ENCODE results near the gene SERPIND1.
"Not testable (repeated sequence)": the region's sequence is repeated elsewhere in the genome, so short reads cannot be mapped to it uniquely, and the experiment has no call there.

Gene SERPIND1

DNA sequence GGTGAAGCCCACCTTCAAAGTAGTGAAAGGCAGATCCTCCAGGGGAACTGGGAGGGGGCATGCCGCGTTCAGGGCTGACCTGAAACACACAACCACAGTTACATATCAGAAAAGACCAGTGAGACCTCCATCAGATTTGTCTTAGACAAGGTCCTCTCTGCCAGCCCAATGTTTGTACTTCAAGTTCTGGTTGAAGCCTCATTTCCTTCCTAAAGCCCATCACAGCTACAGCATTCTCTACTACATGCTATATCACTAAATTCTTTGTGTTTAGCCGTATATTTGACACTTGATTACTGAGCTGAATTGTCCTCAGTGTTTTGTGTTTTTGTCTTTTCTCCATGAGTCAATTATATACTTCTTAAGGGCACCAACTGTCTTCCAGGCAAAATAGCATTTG lies 44.6 kb downstream of the SERPIND1 start:
- no peaks in the 10 kb centered on the region for H3K27me3 ChIP-seq (ENCODE audit: control insufficient read depth, insufficient read depth, low read length)
- H3K36me3 ChIP-seq (ENCODE audit: control insufficient read depth, insufficient read depth, low read length): no peaks in the 10 kb centered on the region
- H3K9me3 ChIP-seq (ENCODE audit: control insufficient read depth, low read length): no peaks in the 10 kb centered on the region
- no peak overlapping the region for H3K4me3 ChIP-seq (ENCODE audit: low read length)
- H3K4me1 ChIP-seq (ENCODE audit: control insufficient read depth, insufficient read depth, low read length): no peaks in the 10 kb centered on the region
- H3K9ac ChIP-seq (ENCODE audit: low read length): no peak overlapping the region

DNA sequence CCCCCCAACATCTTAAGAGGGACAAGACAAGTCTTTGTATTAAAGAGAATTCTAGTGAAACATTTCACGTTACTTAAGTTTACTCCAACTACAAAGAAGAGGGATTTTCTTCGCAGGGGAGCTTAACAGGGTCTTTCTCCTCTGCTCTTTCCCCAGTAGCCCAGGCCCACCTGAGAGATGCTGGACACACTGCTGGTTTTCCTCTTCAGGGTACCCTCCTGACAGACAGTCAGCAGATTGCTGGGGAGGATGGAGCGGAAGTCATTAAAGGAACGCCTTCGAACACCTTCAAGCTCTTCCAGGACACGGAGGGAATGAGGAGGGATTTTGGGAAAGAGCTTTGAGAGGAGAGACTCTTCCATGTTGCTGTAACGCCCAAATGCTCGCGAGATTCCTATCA lies 45.6 kb downstream of the SERPIND1 start:
- no peak overlapping the region for H3K4me3 ChIP-seq (ENCODE audit: low read length)
- no peaks in the 10 kb centered on the region for H3K36me3 ChIP-seq (ENCODE audit: control insufficient read depth, insufficient read depth, low read length)
- H3K9ac ChIP-seq (ENCODE audit: low read length): no peak overlapping the region
- H3K27me3 ChIP-seq (ENCODE audit: control insufficient read depth, insufficient read depth, low read length): no peaks in the 10 kb centered on the region
- H3K9me3 ChIP-seq (ENCODE audit: control insufficient read depth, low read length): no peaks in the 10 kb centered on the region
- no peaks in the 10 kb centered on the region for H3K4me1 ChIP-seq (ENCODE audit: control insufficient read depth, insufficient read depth, low read length)

DNA sequence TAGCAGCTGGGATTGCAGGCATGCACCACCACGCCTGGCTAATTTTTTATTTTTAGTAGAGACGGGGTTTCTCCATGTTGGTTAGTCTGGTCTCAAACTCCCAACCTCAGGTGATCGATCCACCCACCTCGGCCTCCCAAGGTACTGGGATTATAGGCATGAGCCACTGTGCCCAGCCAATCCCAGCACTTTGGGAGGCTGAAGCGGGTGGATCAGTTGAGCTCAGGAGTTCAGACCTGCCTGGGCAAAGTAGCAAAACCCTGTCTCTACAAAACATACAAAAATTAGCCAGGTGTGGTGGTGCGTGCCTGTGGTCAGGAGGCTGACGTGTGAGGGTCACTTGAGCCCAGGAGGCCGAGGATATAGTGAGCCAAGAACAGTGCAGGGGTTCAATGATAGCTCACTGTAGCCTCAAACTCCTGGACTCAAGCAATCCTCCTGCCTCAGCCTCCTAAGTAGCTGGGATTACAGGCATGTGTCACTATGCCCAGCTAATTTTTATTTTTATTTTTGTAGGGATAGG lies 47.9 kb downstream of the SERPIND1 start:
- H3K27me3 ChIP-seq (ENCODE audit: control insufficient read depth, insufficient read depth, low read length); H3K9me3 ChIP-seq (ENCODE audit: control insufficient read depth, low read length); H3K4me1 ChIP-seq (ENCODE audit: control insufficient read depth, insufficient read depth, low read length); H3K9ac ChIP-seq (ENCODE audit: low read length); H3K4me3 ChIP-seq (ENCODE audit: low read length); H3K36me3 ChIP-seq (ENCODE audit: control insufficient read depth, insufficient read depth, low read length): not testable (repeated sequence)

DNA sequence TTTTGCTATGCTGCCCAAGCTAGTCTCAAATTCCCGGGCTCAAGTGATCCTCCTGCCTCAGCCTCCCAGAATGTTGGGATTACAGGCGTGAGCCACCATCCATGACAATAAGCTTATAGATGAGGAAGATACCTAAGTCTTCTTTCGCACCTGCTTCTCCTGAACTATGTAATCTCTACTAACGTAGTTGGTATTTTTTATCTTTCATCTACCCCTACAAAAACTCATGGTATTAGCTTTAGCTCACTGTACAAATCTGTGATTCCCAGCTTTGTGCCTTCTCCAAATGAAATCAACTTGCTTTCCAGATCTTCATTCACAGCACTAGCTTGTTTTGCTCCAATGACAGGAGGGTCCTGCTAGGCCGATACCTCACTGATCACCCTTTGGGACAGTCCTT lies 48.3 kb downstream of the SERPIND1 start:
- Histone ChIP-seq H3K27me3 (ENCODE audit: control insufficient read depth, insufficient read depth, low read length) (no peaks in the 10 kb centered on the region), H3K9ac (ENCODE audit: low read length) (no peak overlapping the region), H3K9me3 (ENCODE audit: control insufficient read depth, low read length) (no peaks in the 10 kb centered on the region), H3K36me3 (ENCODE audit: control insufficient read depth, insufficient read depth, low read length) (no peaks in the 10 kb centered on the region), H3K4me3 (ENCODE audit: low read length) (no peak overlapping the region), H3K4me1 (ENCODE audit: control insufficient read depth, insufficient read depth, low read length) (no peaks in the 10 kb centered on the region)

DNA sequence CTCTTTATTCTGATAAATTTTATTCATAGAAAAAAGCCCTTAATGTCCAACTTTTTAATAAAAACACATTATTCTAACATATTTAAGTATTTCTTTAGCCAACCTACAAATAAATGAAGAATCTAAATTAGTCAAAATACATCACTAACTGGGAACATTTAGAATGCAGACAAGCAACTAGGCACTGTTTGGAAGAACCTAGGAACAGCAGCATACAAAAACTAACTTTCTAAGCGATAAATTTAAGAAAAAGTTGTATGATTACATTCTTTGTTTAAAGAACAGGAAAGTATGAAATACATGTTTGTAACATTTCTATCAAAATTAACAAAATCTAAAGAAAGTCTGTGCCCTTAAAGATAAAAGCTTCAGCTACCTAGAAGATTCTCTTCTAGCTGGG lies 49.4 kb downstream of the SERPIND1 start:
- H3K9ac ChIP-seq (ENCODE audit: low read length): no peak overlapping the region
- H3K4me1 ChIP-seq (ENCODE audit: control insufficient read depth, insufficient read depth, low read length): no peaks in the 10 kb centered on the region
- no peaks in the 10 kb centered on the region for H3K36me3 ChIP-seq (ENCODE audit: control insufficient read depth, insufficient read depth, low read length)
- H3K27me3 ChIP-seq (ENCODE audit: control insufficient read depth, insufficient read depth, low read length): no peaks in the 10 kb centered on the region
- H3K9me3 ChIP-seq (ENCODE audit: control insufficient read depth, low read length): no peaks in the 10 kb centered on the region
- H3K4me3 ChIP-seq (ENCODE audit: low read length): no peak overlapping the region

DNA sequence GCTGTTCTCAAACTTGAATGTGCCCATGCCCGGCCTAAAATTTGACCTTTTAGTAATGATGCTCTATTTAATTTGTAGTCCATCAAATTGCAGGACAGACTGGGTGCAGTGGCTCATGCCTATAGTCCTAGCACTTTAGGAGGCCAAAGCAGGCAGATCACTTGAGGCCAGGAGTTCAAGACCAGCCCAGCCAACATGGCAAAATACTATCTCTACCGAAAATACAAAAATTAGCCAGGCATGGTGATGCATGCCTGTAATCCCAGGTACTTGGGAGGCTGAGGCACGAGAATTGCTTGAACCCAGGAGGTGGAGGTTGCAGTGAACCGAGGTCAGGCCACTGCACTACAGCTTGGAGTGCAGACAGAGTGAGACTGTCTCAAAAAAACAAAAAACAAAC lies 51.3 kb downstream of the SERPIND1 start:
- not testable (repeated sequence) for H3K27me3 ChIP-seq (ENCODE audit: control insufficient read depth, insufficient read depth, low read length); H3K36me3 ChIP-seq (ENCODE audit: control insufficient read depth, insufficient read depth, low read length)

DNA sequence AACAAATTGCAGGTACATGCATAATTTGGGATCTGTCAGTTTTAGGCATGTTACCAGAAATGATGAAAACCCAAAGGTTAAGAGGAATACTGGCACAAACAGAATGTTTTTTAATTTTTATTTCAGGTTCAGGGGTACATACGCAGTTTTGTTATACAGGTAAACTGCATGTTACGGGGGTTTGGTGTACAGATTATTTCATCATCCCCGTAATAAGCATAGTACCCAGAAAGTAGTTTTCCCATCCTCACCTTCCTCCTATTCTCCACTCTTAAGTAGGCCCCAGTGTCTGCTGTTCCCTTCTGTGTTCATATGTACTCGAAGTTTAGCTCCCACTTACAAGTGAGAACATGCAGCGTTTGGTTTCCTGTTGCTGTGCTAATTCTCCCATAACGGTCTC lies 51.7 kb downstream of the SERPIND1 start:
- H3K4me1 ChIP-seq (ENCODE audit: control insufficient read depth, insufficient read depth, low read length): no peaks in the 10 kb centered on the region
- no peak overlapping the region for H3K9ac ChIP-seq (ENCODE audit: low read length)
- no peaks in the 10 kb centered on the region for H3K27me3 ChIP-seq (ENCODE audit: control insufficient read depth, insufficient read depth, low read length)
- H3K9me3 ChIP-seq (ENCODE audit: control insufficient read depth, low read length): no peaks in the 10 kb centered on the region
- H3K36me3 ChIP-seq (ENCODE audit: control insufficient read depth, insufficient read depth, low read length): no peaks in the 10 kb centered on the region
- no peak overlapping the region for H3K4me3 ChIP-seq (ENCODE audit: low read length)

More for the DNA sequence above, 51.3 kb downstream of the SERPIND1 start:
- not testable (repeated sequence) for H3K9ac ChIP-seq (ENCODE audit: low read length); H3K4me3 ChIP-seq (ENCODE audit: low read length); H3K9me3 ChIP-seq (ENCODE audit: control insufficient read depth, low read length); H3K4me1 ChIP-seq (ENCODE audit: control insufficient read depth, insufficient read depth, low read length)

DNA sequence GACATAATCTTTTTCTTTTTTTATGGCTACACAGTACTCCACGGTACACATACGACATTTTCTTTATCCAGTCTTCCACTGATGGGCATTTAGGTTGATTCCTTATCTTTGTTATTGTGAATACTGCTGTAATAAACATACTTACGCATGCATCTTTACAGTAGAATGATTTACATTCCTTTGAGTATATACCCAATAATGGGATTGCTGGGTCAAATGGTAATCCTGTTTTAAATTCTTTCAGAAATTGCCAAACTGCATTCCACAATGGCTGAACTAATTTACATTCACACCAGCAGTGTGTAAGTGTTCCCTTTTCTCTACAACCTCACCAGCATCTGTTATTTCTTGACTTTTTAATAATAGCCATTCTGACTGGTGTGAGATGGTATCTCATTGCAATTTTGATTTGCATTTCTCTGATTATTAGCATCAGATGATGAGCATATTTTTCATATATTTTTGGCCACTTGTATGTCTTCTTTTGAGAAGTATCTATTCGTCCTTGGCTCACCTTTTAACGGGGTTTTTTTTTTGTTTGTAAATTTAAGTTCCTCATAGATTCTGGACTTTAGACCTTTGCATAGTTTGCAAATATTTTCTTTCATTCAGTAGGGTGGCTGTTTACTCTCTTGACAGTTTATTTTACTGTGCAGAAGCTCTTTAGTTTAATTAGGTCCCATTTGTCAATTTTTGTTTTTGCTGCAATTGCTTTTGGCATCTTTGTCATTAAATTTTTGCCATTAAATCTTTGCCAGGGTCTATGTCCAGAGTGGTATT lies 52.6 kb downstream of the SERPIND1 start:
- not testable (repeated sequence) for H3K36me3 ChIP-seq (ENCODE audit: control insufficient read depth, insufficient read depth, low read length); H3K4me1 ChIP-seq (ENCODE audit: control insufficient read depth, insufficient read depth, low read length); H3K27me3 ChIP-seq (ENCODE audit: control insufficient read depth, insufficient read depth, low read length); H3K9ac ChIP-seq (ENCODE audit: low read length); H3K9me3 ChIP-seq (ENCODE audit: control insufficient read depth, low read length); H3K4me3 ChIP-seq (ENCODE audit: low read length)

DNA sequence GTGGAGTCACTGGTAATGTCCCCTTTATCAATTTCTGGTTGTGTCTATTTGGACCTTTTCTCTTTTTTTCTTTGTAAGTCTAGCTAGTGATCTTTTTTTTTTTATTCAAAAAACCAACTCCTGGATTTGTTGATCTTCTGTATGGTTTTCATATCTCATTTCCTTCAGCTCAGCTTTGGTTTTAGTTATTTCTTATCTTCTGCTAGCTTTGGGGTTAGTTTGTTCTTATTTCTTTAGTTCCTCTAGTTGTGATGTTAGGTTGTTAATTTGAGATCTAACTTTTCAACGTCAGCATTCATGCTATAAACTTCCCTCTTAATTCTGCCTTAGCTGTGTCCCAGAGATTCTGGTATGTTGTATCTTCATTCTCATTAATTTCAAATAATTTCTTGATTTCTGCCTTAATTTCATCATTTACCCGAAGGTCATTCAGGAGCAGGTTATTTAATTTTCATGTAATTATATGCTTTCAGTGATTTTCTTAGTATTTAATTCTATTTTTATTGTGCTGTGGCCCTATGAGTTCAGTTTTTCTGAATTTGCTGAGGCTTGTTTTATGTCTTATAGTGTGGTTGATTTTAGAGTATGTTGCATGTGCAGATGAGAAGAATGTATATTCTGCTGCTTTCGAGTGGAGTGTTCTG lies 55.7 kb downstream of the SERPIND1 start:
- H3K36me3 ChIP-seq (ENCODE audit: control insufficient read depth, insufficient read depth, low read length): no peaks in the 10 kb centered on the region
- no peak overlapping the region for H3K9ac ChIP-seq (ENCODE audit: low read length)
- H3K9me3 ChIP-seq (ENCODE audit: control insufficient read depth, low read length): no peaks in the 10 kb centered on the region

DNA sequence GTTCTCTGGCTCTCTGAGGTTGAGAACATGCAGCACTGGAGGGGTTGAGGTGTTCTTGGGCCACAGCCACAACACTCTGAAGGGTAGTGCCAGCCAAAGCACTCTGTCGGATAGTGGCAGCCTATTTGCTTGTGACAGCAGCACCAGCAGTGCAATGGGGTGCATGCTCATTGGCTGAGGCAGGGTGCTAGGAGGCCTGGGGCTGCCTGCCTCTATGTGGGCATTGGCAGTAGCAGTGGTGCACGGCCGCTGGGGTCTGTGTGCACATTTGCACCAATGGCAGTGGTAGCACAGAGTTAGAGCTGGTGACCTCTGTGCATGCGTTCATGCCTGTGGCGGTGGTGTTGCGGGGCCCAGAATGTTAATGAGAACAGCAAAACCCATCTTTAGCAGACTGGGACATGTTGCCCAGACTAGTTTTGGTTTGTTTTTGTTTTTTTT lies 59.3 kb downstream of the SERPIND1 start:
- no peaks in the 10 kb centered on the region for H3K36me3 ChIP-seq (ENCODE audit: control insufficient read depth, insufficient read depth, low read length)
- H3K4me3 ChIP-seq (ENCODE audit: low read length): no peak overlapping the region
- H3K9me3 ChIP-seq (ENCODE audit: control insufficient read depth, low read length): no peaks in the 10 kb centered on the region
- no peak overlapping the region for H3K9ac ChIP-seq (ENCODE audit: low read length)
- no peaks in the 10 kb centered on the region for H3K4me1 ChIP-seq (ENCODE audit: control insufficient read depth, insufficient read depth, low read length)
- no peaks in the 10 kb centered on the region for H3K27me3 ChIP-seq (ENCODE audit: control insufficient read depth, insufficient read depth, low read length)

More for the DNA sequence above, 55.7 kb downstream of the SERPIND1 start:
- Histone ChIP-seq H3K4me3 (ENCODE audit: low read length) (no peak overlapping the region), H3K4me1 (ENCODE audit: control insufficient read depth, insufficient read depth, low read length) (no peaks in the 10 kb centered on the region), H3K27me3 (ENCODE audit: control insufficient read depth, insufficient read depth, low read length) (no peaks in the 10 kb centered on the region)

DNA sequence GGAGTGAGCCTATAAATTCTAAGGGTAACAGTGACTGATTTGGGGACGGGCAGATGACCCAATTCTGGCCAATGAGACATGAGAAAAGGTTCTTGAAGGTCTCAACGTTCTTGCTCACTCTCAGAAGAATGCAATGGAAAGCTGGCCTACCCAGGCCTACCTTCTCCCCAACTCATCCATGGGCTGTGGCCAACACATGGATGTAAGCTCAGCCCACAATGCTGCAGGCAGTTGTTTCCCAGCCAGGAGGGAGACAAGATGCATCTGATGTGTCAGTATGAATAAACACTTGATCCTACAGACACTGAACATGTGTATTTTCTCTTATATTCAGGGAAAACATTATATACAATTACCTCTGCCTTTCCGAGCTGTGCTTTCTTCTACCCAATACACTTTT lies 60.3 kb downstream of the SERPIND1 start:
- Histone ChIP-seq H3K9me3 (ENCODE audit: control insufficient read depth, low read length) (no peaks in the 10 kb centered on the region), H3K4me3 (ENCODE audit: low read length) (no peak overlapping the region), H3K27me3 (ENCODE audit: control insufficient read depth, insufficient read depth, low read length) (no peaks in the 10 kb centered on the region), H3K9ac (ENCODE audit: low read length) (no peak overlapping the region), H3K36me3 (ENCODE audit: control insufficient read depth, insufficient read depth, low read length) (no peaks in the 10 kb centered on the region), H3K4me1 (ENCODE audit: control insufficient read depth, insufficient read depth, low read length) (no peaks in the 10 kb centered on the region)

DNA sequence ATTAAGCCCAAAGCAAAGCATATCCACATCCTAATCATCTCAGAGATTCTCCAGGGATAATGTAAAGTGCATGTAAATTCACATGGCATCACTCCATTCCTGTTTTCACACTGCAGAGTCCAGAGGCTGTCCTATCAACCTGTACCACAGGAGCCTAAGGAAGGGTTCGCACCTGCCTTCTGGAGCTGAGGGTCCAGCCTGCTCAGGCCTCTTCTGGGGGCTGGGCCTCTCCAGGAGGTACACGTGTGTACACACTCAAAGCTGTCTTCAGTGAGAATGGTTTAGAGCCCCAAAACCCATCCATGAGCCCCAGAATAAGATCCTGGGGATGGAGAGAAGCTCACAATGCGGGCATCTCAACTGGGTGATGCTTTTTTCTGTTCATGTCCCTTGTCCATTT lies 60.8 kb downstream of the SERPIND1 start:
- H3K4me1 ChIP-seq (ENCODE audit: control insufficient read depth, insufficient read depth, low read length): no peaks in the 10 kb centered on the region
- no peaks in the 10 kb centered on the region for H3K9me3 ChIP-seq (ENCODE audit: control insufficient read depth, low read length)
- H3K4me3 ChIP-seq (ENCODE audit: low read length): no peak overlapping the region
- H3K9ac ChIP-seq (ENCODE audit: low read length): no peak overlapping the region
- no peaks in the 10 kb centered on the region for H3K27me3 ChIP-seq (ENCODE audit: control insufficient read depth, insufficient read depth, low read length)
- H3K36me3 ChIP-seq (ENCODE audit: control insufficient read depth, insufficient read depth, low read length): no peaks in the 10 kb centered on the region
